UCSD-AML1 (cell line): ENCODE measurements around the gene STAB1.
"Not testable (repeated sequence)": the region's sequence is repeated elsewhere in the genome, so short reads cannot be mapped to it uniquely, and the experiment has no call there.

Source experiments
- DNase-seq: peaks from one replicate; lab custom pipeline; 2025; ENCODE audit not compliant: unreplicated experiment; lab: John Stamatoyannopoulos, UW

STAB1 gene

GRCh38 chr3:52521881-52522650 lies 26.9 kb downstream of the STAB1 start:
- no peak for DNase-seq

GRCh38 chr3:52522651-52523251 lies 27.6 kb downstream of the STAB1 start:
- no peak for DNase-seq

- no peak for DNase-seq
Observed at GRCh38 chr3:52523386-52524257, 28.5 kb downstream of the STAB1 start.

GRCh38 chr3:52524258-52524751 lies 29.2 kb downstream of the STAB1 start:
- no peak for DNase-seq

- DNase-seq = no peak
Observed at GRCh38 chr3:52524752-52525679, 29.9 kb downstream of the STAB1 start.

- no peak for DNase-seq
Observed at GRCh38 chr3:52525680-52526561, 30.8 kb downstream of the STAB1 start.

GRCh38 chr3:52526671-52527038 lies 31.5 kb downstream of the STAB1 start:
- not testable (repeated sequence) for DNase-seq

- DNase-seq = no peak
Observed at GRCh38 chr3:52527039-52527731, 32.0 kb downstream of the STAB1 start.

GRCh38 chr3:52527732-52528585 lies 32.8 kb downstream of the STAB1 start:
- no peak for DNase-seq

- DNase-seq = no peak
Observed at GRCh38 chr3:52528586-52529375, 33.6 kb downstream of the STAB1 start.

- no peak for DNase-seq
Observed at GRCh38 chr3:52529376-52530333, 34.5 kb downstream of the STAB1 start.

- no peak for DNase-seq
Observed at GRCh38 chr3:52530918-52531826, 36.0 kb downstream of the STAB1 start.

- DNase-seq = no peak
Observed at GRCh38 chr3:52531860-52532516, 36.9 kb downstream of the STAB1 start.

- DNase-seq = peak; percentile 51
Observed at GRCh38 chr3:52532517-52532837, 37.3 kb downstream of the STAB1 start.
